ENCODE measurements around the gene AGRN.

DNA sequence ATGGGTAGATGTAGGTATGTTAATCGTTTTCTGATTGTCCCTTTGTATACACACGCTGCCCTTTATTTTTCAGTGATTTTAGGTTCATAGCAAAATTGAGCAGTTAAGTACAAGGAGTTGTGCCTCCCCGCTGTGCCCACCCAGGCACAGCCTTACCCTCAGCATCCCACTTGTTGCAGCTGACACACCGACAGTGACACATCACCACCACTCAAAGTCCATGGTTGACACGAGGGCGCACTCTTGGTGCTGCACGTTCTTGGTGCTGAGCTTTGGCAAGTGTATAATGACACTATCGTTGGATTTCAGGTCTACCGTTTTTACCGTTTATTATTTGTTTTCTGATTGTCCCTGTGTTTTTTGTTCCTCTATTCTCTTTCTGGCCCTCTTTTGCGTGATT is 80.4 kb downstream of the AGRN start:
- no peak for TF ChIP-seq SNAI2 (CRISPR knock-in tag; IDR thresholded peaks at IDR 0.05)
- TF ChIP-seq ZNF565 (CRISPR knock-in tag; conservative IDR thresholded peaks at IDR 0.05; ENCODE audit: low read depth), result no peak
- TF ChIP-seq, protein P1, sequence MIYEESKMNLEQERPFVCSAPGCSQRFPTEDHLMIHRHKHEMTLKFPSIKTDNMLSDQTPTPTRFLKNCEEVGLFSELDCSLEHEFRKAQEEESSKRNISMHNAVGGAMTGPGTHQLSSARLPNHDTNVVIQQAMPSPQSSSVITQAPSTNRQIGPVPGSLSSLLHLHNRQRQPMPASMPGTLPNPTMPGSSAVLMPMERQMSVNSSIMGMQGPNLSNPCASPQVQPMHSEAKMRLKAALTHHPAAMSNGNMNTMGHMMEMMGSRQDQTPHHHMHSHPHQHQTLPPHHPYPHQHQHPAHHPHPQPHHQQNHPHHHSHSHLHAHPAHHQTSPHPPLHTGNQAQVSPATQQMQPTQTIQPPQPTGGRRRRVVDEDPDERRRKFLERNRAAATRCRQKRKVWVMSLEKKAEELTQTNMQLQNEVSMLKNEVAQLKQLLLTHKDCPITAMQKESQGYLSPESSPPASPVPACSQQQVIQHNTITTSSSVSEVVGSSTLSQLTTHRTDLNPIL (CRISPR knock-in tag; IDR thresholded peaks at IDR 0.05; ENCODE audit: low read depth), result no peak
- TF ChIP-seq TOX (CRISPR knock-in tag; IDR thresholded peaks at IDR 0.05; ENCODE audit: borderline replicate concordance), result no peak
- no peak for TF ChIP-seq TCF4 (CRISPR knock-in tag; IDR thresholded peaks at IDR 0.05; ENCODE audit: borderline replicate concordance)
- TF ChIP-seq, protein P2, sequence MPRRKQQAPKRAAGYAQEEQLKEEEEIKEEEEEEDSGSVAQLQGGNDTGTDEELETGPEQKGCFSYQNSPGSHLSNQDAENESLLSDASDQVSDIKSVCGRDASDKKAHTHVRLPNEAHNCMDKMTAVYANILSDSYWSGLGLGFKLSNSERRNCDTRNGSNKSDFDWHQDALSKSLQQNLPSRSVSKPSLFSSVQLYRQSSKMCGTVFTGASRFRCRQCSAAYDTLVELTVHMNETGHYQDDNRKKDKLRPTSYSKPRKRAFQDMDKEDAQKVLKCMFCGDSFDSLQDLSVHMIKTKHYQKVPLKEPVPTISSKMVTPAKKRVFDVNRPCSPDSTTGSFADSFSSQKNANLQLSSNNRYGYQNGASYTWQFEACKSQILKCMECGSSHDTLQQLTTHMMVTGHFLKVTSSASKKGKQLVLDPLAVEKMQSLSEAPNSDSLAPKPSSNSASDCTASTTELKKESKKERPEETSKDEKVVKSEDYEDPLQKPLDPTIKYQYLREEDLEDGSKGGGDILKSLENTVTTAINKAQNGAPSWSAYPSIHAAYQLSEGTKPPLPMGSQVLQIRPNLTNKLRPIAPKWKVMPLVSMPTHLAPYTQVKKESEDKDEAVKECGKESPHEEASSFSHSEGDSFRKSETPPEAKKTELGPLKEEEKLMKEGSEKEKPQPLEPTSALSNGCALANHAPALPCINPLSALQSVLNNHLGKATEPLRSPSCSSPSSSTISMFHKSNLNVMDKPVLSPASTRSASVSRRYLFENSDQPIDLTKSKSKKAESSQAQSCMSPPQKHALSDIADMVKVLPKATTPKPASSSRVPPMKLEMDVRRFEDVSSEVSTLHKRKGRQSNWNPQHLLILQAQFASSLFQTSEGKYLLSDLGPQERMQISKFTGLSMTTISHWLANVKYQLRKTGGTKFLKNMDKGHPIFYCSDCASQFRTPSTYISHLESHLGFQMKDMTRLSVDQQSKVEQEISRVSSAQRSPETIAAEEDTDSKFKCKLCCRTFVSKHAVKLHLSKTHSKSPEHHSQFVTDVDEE (CRISPR knock-in tag; IDR thresholded peaks at IDR 0.05), result no peak
- no peak for TF ChIP-seq ISL1 (CRISPR knock-in tag; IDR thresholded peaks at IDR 0.05)
- TF ChIP-seq ZFP3 (CRISPR knock-in tag; IDR thresholded peaks at IDR 0.05), result no peak
- TF ChIP-seq RARB (CRISPR knock-in tag; IDR thresholded peaks at IDR 0.05), result no peak
- TF ChIP-seq ZFP30 (CRISPR knock-in tag; IDR thresholded peaks at IDR 0.05), result no peak

Data from SK-N-SH treated with all-trans-retinoic acid at 6 μM for 48 hours (cell line).